GM23338 (cell line): Measurements from ENCODE around the gene CDK10. TPM values are rescaled to one million over a fixed set of nuclear protein-coding genes. Genes with fewer than 3 reads are reported as not detected.

Experiments
- ATAC-seq: fragments of 200-7000 bp; cut with Tn5 transposase; 3 replicates; pipeline ENCODE4 v1.9.1; 2020
- DNase-seq: peaks from one replicate; pipeline ENCODE4 v3.0.0-alpha.2; 2015; ENCODE audit warnings: low spot score
- H2AFZ ChIP-seq: fragments of 200-600 bp; sonication (generic); 2 replicates; pipeline ENCODE4 v1.8.0; 2016; ENCODE audit warnings: antibody characterized with exemption, mild to moderate bottlenecking, moderate library complexity
- H3F3A ChIP-seq: fragments of 200-600 bp; sonication (generic); replicated peaks from 2 replicates; pipeline ENCODE4 v1.8.0; 2017; ENCODE audit warnings: antibody characterized with exemption, mixed run types, low read depth
- H3K27ac ChIP-seq: fragments of 200-600 bp; sonication (generic); 2 replicates; pipeline ENCODE4 v1.6.1; 2016; ENCODE audit warnings: low read depth
- H3K27me3 ChIP-seq: fragments of 200-600 bp; sonication (generic); 2 replicates; pipeline ENCODE4 v1.8.0; 2016; ENCODE audit warnings: mild to moderate bottlenecking, mixed run types, moderate library complexity; ENCODE audit not compliant: insufficient read depth
- H3K36me3 ChIP-seq: fragments of 200-600 bp; sonication (generic); 2 replicates; pipeline ENCODE4 v1.8.0; 2016; ENCODE audit warnings: mild to moderate bottlenecking; ENCODE audit not compliant: insufficient read depth
- H3K4me1 ChIP-seq: fragments of 200-600 bp; sonication (generic); 2 replicates; pipeline ENCODE4 v1.8.0; 2016; ENCODE audit warnings: mild to moderate bottlenecking, moderate library complexity; ENCODE audit not compliant: insufficient read depth
- H3K4me2 ChIP-seq: fragments of 200-600 bp; sonication (generic); 2 replicates; pipeline ENCODE4 v1.7.1; 2017; ENCODE audit warnings: mixed run types
- H3K4me3 ChIP-seq: fragments of 200-600 bp; sonication (generic); 2 replicates; pipeline ENCODE4 v1.6.1; 2016; ENCODE audit warnings: mixed run types
- H3K79me2 ChIP-seq: fragments of 200-600 bp; sonication (generic); replicated peaks from 2 replicates; pipeline ENCODE4 v1.8.0; 2017; ENCODE audit warnings: mild to moderate bottlenecking; ENCODE audit not compliant: insufficient read depth
- H3K9me2 ChIP-seq: fragments of 200-600 bp; sonication (generic); 2 replicates; pipeline ENCODE4 v1.8.0; 2017; ENCODE audit not compliant: insufficient read depth
- H4K20me1 ChIP-seq: fragments of 200-600 bp; sonication (generic); replicated peaks from 2 replicates; pipeline ENCODE4 v1.8.0; 2017; ENCODE audit warnings: mild to moderate bottlenecking; ENCODE audit not compliant: insufficient read depth
- H3K27ac Mint-ChIP-seq: 2 replicates; pipeline ENCODE4 v1.8.0; 2020; ENCODE audit warnings: inconsistent platforms, mild to moderate bottlenecking, moderate library complexity, mixed read lengths
- H3K27me3 Mint-ChIP-seq: 3 replicates; pipeline ENCODE4 v1.8.0; 2022; ENCODE audit warnings: low read depth, mild to moderate bottlenecking, moderate library complexity, mixed read lengths, inconsistent platforms; ENCODE audit not compliant: insufficient read depth, poor library complexity
- H3K36me3 Mint-ChIP-seq: 3 replicates; pipeline ENCODE4 v1.8.0; 2021; ENCODE audit warnings: low read depth, mild to moderate bottlenecking, inconsistent platforms, moderate library complexity, mixed read lengths
- H3K4me1 Mint-ChIP-seq: 3 replicates; pipeline ENCODE4 v1.8.0; 2020; ENCODE audit warnings: mild to moderate bottlenecking, inconsistent platforms, mixed read lengths
- H3K4me3 Mint-ChIP-seq: 3 replicates; pipeline ENCODE4 v1.8.0; 2021; ENCODE audit warnings: moderate library complexity, mild to moderate bottlenecking, inconsistent platforms, mixed read lengths
- H3K9me3 Mint-ChIP-seq: 3 replicates; pipeline ENCODE4 v1.8.0; 2020; ENCODE audit warnings: moderate library complexity, mild to moderate bottlenecking, inconsistent platforms, mixed read lengths
- CREB1 ChIP-seq: fragments of 250-450 bp; sonication (Bioruptor Pico); IDR thresholded peaks from 2 replicates; pipeline ENCODE4 v1.5.0; 2020; ENCODE audit warnings: low read depth, mild to moderate bottlenecking, moderate library complexity
- ETS1 ChIP-seq: IDR thresholded peaks from 2 replicates; pipeline ENCODE4 v1.6.1; 2016; ENCODE audit warnings: antibody characterized with exemption
- EZH2phosphoT487 ChIP-seq: fragments of 200-600 bp; sonication (generic); IDR thresholded peaks from one replicate; pipeline ENCODE4 v1.8.1; 2018; ENCODE audit warnings: antibody characterized with exemption; ENCODE audit not compliant: unreplicated experiment
- POLR2AphosphoS5 ChIP-seq: IDR thresholded peaks from 2 replicates; pipeline ENCODE4 v1.6.1; 2016; ENCODE audit warnings: antibody characterized with exemption, low read depth
- REST ChIP-seq: IDR thresholded peaks from one replicate; pipeline ENCODE4 v1.6.1; 2018; ENCODE audit warnings: antibody characterized with exemption; ENCODE audit not compliant: unreplicated experiment
- ZNF462 ChIP-seq: fragments of 250-450 bp; sonication (Bioruptor Pico); IDR thresholded peaks from 2 replicates; pipeline ENCODE4 v1.5.0; 2020; ENCODE audit warnings: mild to moderate bottlenecking, moderate library complexity
- long read RNA-seq: library from polyadenylated mRNA; unstranded; transcript quantifications from one replicate; pipeline ENCODE4 v2.0.0, GENCODE V29; 2020; ENCODE audit not compliant: unreplicated experiment
- polyA plus RNA-seq: library from polyadenylated mRNA; unstranded; fragments of >200 nt; fragmentation: Nextera tagmentation; extraction: Ambion mirVana; gene quantifications from 2 replicates; pipeline ENCODE4 v1.2.1, GENCODE V29; 2016
- total RNA-seq: library from RNA; depleted of rRNA; stranded (reverse); fragments of >200 nt; shearing (Covaris generic); gene quantifications from 2 replicates; pipeline ENCODE4 v1.2.3, GENCODE V29; 2014; rRNA removed

CDK10 gene
- total RNA-seq (53.2 and 64.6 TPM in 2 replicates), polyA plus RNA-seq (79.0 and 88.0 TPM in 2 replicates)
- long read RNA-seq, transcript CDK10-202 (13 exons, 1,798 nt) = major isoform, 8 of 42 reads
- long read RNA-seq, partial matches to known transcripts = 3 of 42 reads
- long read RNA-seq, other reads (novel, unspliced or antisense) = 30 of 42 reads

GRCh38 chr16:89686520-89687091, at the start of gene CDK10:
Gene CDK10 (plus strand): TSS chr16:89686689. CDS start chr16:89686711, 22 bp downstream.
- peaks cover 12% of the 10 kb centered on the region for H3K79me2 ChIP-seq
- peaks cover 20% of the 10 kb centered on the region for H3K27me3 Mint-ChIP-seq
- H3K36me3 Mint-ChIP-seq = peaks cover 71% of the 10 kb centered on the region
- 0 out of 2 replicates have a peak, but pooled peaks cover 6% of the 10 kb centered on the region for H3F3A ChIP-seq
- peak within 1 kb of the TSS; percentile 96 for H2AFZ ChIP-seq
- DNase-seq = peak; percentile 96
- H3K4me2 ChIP-seq = peak within 1 kb of the TSS; percentile 92
- peak; percentile 92 for ATAC-seq
- no peaks in the 10 kb centered on the region for H3K36me3 ChIP-seq
- peak within 1 kb of the TSS; percentile 96 for H3K4me3 ChIP-seq
- H3K4me1 Mint-ChIP-seq = peaks cover 7% of the 10 kb centered on the region; the same call in 2 of the 3 replicates
- peak within 1 kb of the TSS; percentile 87 for H3K27ac Mint-ChIP-seq
- H3K27ac ChIP-seq = peak within 1 kb of the TSS; percentile 90
- H3K9me3 Mint-ChIP-seq = peaks cover 47% of the 10 kb centered on the region
- H3K4me1 ChIP-seq = 0 out of 2 replicates have a peak, but pooled peaks cover 8% of the 10 kb centered on the region
- peaks cover 4% of the 10 kb centered on the region; the same call in 1 of the 2 replicates for H4K20me1 ChIP-seq
- H3K9me2 ChIP-seq = 0 out of 2 replicates have a peak, but pooled peaks cover 4% of the 10 kb centered on the region
- TF ChIP-seq ZNF462 (CRISPR knock-in tag) = no peak
- no peak for TF ChIP-seq EZH2phosphoT487
- TF ChIP-seq ETS1 = peak; percentile 43; the same call in 1 of the 2 replicates
- TF ChIP-seq POLR2AphosphoS5 = peak; percentile 85
- no peak for TF ChIP-seq CREB1 (CRISPR knock-in tag)
- peak; percentile 12 for TF ChIP-seq REST
- no peaks in the 10 kb centered on the region for H3K27me3 ChIP-seq
- H3K4me3 Mint-ChIP-seq = peak within 1 kb of the TSS; percentile 89
